ENCODE measurements around the gene GPD1. TPM values are rescaled to one million over a fixed set of nuclear protein-coding genes. Genes with fewer than 3 reads are reported as not detected.

The GPD1 gene
- total and polyA plus RNA-seq, 9 of the 15 experiments (the other 6 are each of a cell fraction or from before 2014, with no cell fraction given) = 0.13 to 1.00 (median 0.55) TPM

DNA sequence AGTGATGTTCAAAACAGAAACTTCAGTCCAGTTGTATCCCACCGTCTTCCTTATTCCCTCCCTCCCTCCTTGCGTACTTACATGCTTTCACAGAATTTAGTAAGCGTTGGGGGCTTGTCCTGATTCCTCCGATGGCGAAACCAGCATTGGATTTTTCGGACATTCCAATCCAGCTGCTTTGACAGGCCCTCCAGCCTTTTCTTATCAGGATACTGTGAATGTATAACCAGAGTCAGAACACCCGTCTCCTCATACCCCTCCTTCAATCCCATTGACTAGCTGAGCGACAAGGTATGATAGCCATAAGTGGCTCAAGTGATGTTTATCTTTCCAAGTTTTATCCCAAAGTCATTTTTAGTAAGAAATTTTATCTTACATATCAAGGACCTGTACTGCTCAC lies 39.2 kb downstream of the GPD1 start (continued):
- no peak for TF ChIP-seq ZNF41 (CRISPR knock-in tag; conservative IDR thresholded peaks at IDR 0.05)

DNA sequence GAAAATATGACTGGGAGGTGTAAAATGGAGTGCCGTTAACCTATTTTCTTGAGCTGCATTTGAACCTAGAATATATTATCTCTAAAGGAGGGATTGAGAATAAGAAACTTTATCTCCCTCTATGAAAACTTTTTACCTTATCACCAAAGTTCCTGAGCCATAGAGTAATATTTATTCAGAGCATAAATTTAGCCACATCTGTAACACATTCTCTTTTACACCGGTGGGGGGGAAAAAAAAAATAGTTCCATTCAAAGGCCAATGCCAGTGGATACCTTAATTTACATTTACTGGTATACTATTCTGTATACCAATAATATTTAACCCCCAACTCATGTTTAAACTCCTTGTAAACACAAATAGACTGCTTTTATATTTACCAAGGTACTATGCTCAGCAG lies 41.6 kb downstream of the GPD1 start:
- DNase-seq (ENCODE audit: extremely low read depth in 1 of 4, low spot score in 3 of 4) = no peak
- peaks cover 22% of the 10 kb centered on the region; the same call in 2 of the 3 replicates for H3K36me3 ChIP-seq (ENCODE audit: control insufficient read depth, insufficient read depth, low read length)
- FAIRE-seq = no peak
- POLR2A ChIA-PET = interaction anchor here (1.0 kb wide), 1 partner anchor 10 kb away, joined by 3 read pairs; no protein-coding TSS in a partner anchor
- no peak for ATAC-seq
- peaks cover 8% of the 10 kb centered on the region; the same call in 1 of the 3 replicates for H3K79me2 ChIP-seq (ENCODE audit: control insufficient read depth, insufficient read depth, low read length)
- no peaks in the 10 kb centered on the region for H3K27me3 ChIP-seq (ENCODE audit: control insufficient read depth in 2 of 2, insufficient read depth in 2 of 2, low read length in 2 of 2)
- H3K9ac ChIP-seq (ENCODE audit: insufficient read depth in 1 of 2, low read depth in 2 of 2, low read length in 2 of 2) = no peak overlapping the region
- no peaks in the 10 kb centered on the region for H4K20me1 ChIP-seq (replicated peaks; ENCODE audit: control insufficient read depth, insufficient read depth, low read length)
- in situ Hi-C loops (cut with MboI) = no loop called here
- CTCF ChIA-PET (ENCODE audit: low intra/inter-chr PET ratio) = interaction anchor here (0.7 kb wide), 1 partner anchor 232 kb away, joined by 4 read pairs; no protein-coding TSS in a partner anchor
- H2AFZ ChIP-seq (ENCODE audit: low read depth, low read length) = no peak overlapping the region
- 74% methylated on average over 2 of the region's 2 CpGs for WGBS (ENCODE audit: insufficient coverage, low coverage, missing lambda C conversion rate)
- no TSS peak for BruUV-seq (replicated peaks)
- H3K4me2 ChIP-seq (ENCODE audit: insufficient read depth, low read length) = no peak overlapping the region
- no peak overlapping the region for H3K4me3 ChIP-seq
- no peaks in the 10 kb centered on the region for H3K9me1 ChIP-seq (ENCODE audit: control insufficient read depth, insufficient read depth, low read length)
- no peak overlapping the region for H3K27ac ChIP-seq (ENCODE audit: extremely low read depth, low read depth, low read length)
- no peaks in the 10 kb centered on the region for H3K9me3 ChIP-seq (replicated peaks; ENCODE audit: control insufficient read depth, insufficient read depth, low read depth, low read length)
- H3K4me1 ChIP-seq (replicated peaks in 1 of 2; ENCODE audit: control insufficient read depth in 2 of 2, insufficient read depth in 2 of 2, low read length in 2 of 2) = peaks cover 0 to 4% of the 10 kb centered on the region in 2 experiments; a peak in 1 of 5 replicates
- intact Hi-C loops (cut with micrococcal nuclease) = no loop called here
- TF ChIP-seq SMARCB1 (IDR thresholded peaks at IDR 0.05; ENCODE audit: insufficient read length, low read depth) (no peak), BRD9 (IDR thresholded peaks at IDR 0.05; ENCODE audit: low read depth, partially characterized antibody) (no peak), NUFIP1 (IDR thresholded peaks at IDR 0.05; ENCODE audit: partially characterized antibody) (no peak), DACH1 (IDR thresholded peaks at IDR 0.05; ENCODE audit: partially characterized antibody) (no peak), MED1 (CRISPR knock-in tag; IDR thresholded peaks at IDR 0.05; ENCODE audit: borderline replicate concordance) (no peak), ZNF311 (CRISPR knock-in tag; IDR thresholded peaks at IDR 0.05) (no peak), ATF6 (CRISPR knock-in tag; IDR thresholded peaks at IDR 0.05) (no peak), ATF1 (CRISPR knock-in tag; IDR thresholded peaks at IDR 0.05) (no peak), ATF1 (tag; IDR thresholded peaks at IDR 0.05) (no peak), GABPA (tag; conservative IDR thresholded peaks at IDR 0.05; ENCODE audit: low read depth) (no peak), SRF (CRISPR knock-in tag; IDR thresholded peaks at IDR 0.05) (no peak), SREBF1 (IDR thresholded peaks at IDR 0.05; ENCODE audit: borderline replicate concordance, low read depth, low read length) (no peak), NBN (IDR thresholded peaks at IDR 0.05; ENCODE audit: low read depth) (no peak)
- TF ChIP-seq, protein P1, sequence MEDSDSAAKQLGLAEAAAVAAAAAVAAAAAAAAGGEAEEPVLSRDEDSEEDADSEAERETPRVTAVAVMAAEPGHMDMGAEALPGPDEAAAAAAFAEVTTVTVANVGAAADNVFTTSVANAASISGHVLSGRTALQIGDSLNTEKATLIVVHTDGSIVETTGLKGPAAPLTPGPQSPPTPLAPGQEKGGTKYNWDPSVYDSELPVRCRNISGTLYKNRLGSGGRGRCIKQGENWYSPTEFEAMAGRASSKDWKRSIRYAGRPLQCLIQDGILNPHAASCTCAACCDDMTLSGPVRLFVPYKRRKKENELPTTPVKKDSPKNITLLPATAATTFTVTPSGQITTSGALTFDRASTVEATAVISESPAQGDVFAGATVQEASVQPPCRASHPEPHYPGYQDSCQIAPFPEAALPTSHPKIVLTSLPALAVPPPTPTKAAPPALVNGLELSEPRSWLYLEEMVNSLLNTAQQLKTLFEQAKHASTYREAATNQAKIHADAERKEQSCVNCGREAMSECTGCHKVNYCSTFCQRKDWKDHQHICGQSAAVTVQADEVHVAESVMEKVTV (CRISPR knock-in tag; IDR thresholded peaks at IDR 0.05) = no peak
- TF ChIP-seq, protein P2, sequence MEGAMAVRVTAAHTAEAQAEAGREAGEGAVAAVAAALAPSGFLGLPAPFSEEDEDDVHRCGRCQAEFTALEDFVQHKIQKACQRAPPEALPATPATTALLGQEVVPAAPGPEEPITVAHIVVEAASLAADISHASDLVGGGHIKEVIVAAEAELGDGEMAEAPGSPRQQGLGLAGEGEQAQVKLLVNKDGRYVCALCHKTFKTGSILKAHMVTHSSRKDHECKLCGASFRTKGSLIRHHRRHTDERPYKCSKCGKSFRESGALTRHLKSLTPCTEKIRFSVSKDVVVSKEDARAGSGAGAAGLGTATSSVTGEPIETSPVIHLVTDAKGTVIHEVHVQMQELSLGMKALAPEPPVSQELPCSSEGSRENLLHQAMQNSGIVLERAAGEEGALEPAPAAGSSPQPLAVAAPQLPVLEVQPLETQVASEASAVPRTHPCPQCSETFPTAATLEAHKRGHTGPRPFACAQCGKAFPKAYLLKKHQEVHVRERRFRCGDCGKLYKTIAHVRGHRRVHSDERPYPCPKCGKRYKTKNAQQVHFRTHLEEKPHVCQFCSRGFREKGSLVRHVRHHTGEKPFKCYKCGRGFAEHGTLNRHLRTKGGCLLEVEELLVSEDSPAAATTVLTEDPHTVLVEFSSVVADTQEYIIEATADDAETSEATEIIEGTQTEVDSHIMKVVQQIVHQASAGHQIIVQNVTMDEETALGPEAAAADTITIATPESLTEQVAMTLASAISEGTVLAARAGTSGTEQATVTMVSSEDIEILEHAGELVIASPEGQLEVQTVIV (CRISPR knock-in tag; IDR thresholded peaks at IDR 0.05; ENCODE audit: borderline replicate concordance) = no peak
